GM08714 (cell line): ENCODE results near the gene PDGFD.

Experiments used
- H3K4me3 ChIP-seq: fragments of 200-500 bp; sonication (Bioruptor generic); 2 replicates; pipeline ENCODE4 v1.5.1; 2014; ENCODE audit warnings: mild to moderate bottlenecking, low read length, inconsistent platforms
- ZNF274 ChIP-seq: IDR thresholded peaks from 2 replicates; pipeline ENCODE4 v1.6.1; 2012; ENCODE audit warnings: mild to moderate bottlenecking, low read depth, low read length

PDGFD gene

DNA sequence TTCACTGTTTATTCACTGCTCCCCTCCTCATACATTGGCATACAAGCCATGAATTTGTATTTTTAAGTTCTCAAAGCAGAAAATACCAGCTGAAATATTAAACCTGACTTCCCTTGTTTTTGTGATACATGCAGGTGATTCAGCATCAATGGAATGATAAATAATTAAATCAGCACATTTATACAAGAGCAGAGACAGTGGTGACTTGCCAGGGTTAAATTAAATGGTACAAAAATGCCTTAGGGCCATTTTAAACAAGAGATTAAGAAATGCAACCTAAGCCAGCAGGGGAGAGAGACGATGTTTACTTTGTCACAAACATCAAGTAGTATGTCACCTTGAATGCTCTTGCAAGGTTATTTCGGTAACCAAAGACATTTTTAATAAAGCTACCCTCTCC lies 223.4 kb downstream of the PDGFD start:
- no peak overlapping the region for H3K4me3 ChIP-seq
- TF ChIP-seq ZNF274 = no peak

- no peak for TF ChIP-seq ZNF274
- no peak overlapping the region for H3K4me3 ChIP-seq
These were observed 224.3 kb downstream of the PDGFD start for GRCh38 chr11:103939694-103940093.

DNA sequence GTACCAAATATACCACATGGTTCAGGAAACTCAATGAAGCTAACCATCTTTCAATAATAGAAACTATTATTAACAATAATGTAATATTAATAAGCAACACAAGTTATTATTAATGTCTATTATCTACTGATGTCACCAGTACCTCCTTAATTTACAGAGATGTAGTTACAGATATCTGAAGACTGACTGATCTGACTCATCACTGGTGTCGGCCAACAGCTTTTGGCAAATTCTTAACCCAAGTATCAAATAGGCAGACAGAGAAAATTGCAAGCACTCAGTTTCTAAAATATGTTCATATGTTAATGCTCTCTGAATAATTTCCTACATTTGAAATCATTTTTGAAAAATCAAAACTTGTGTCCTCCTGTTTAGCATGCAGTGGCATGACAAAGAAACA lies 227.9 kb downstream of the PDGFD start:
- no peak for TF ChIP-seq ZNF274
- H3K4me3 ChIP-seq = no peak overlapping the region

- no peak overlapping the region for H3K4me3 ChIP-seq
- TF ChIP-seq ZNF274 = no peak
These were observed 228.7 kb downstream of the PDGFD start for GRCh38 chr11:103935219-103935618.

- peak overlapping the region; percentile 55; the same call in 1 of the 2 replicates for H3K4me3 ChIP-seq
- TF ChIP-seq ZNF274 = no peak
These were observed 234.6 kb downstream of the PDGFD start for GRCh38 chr11:103929170-103929903.

GRCh38 chr11:103928802-103929161 lies 235.2 kb downstream of the PDGFD start:
- TF ChIP-seq ZNF274 = no peak

GRCh38 chr11:103928040-103928801 lies 235.7 kb downstream of the PDGFD start:
- H3K4me3 ChIP-seq = no peak overlapping the region
- TF ChIP-seq ZNF274 = no peak

More at GRCh38 chr11:103928802-103929161, 235.2 kb downstream of the PDGFD start:
- H3K4me3 ChIP-seq = peak overlapping the region; percentile 55; the same call in 1 of the 2 replicates

GRCh38 chr11:103927535-103927934 lies 236.4 kb downstream of the PDGFD start:
- no peak overlapping the region for H3K4me3 ChIP-seq
- no peak for TF ChIP-seq ZNF274

DNA sequence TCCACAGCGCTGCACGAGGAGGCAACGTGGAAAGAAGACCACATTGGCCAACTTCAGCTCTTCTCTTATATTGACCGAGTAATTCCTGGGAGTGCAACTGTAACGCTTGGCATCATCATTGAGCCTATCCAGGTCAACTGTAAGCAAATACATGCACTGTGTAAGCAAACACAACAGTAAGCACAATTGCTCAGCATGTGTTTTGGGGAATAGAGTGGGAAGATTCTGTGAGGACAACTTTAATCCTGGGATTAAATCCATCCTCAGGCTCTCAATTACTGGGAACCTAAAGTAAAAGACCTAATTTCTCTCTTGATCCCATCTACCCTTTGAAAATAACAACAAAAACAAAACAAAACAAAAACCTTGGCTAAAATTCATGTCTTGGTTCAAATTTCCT lies 237.0 kb downstream of the PDGFD start:
- no peak overlapping the region for H3K4me3 ChIP-seq
- TF ChIP-seq ZNF274 = no peak

- TF ChIP-seq ZNF274 = no peak
- H3K4me3 ChIP-seq = no peak overlapping the region
These were observed 239.6 kb downstream of the PDGFD start for GRCh38 chr11:103924166-103925013.

- no peak overlapping the region for H3K4me3 ChIP-seq
- TF ChIP-seq ZNF274 = no peak
These were observed 240.5 kb downstream of the PDGFD start for GRCh38 chr11:103923451-103923931.

DNA sequence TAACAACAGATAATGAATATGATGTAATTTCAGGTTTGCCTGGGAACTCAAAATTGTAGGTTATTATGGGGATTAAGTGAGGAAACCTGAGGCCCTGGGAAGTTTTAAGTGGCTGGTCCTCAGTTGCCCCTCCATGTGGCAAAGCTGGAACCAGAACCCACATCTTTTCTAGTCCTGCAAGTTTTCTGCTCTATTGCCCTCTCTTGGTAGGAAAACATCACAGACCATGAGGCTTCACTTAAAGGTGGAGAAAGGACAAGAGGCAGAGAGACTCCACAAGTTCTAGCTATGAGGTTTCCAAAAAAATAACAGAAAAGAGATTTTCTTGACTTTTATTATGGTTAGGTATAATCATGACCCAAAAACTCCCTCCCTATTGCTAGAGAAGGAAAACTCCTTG lies 243.0 kb downstream of the PDGFD start:
- TF ChIP-seq ZNF274 = no peak
- H3K4me3 ChIP-seq = no peak overlapping the region

- no peak for TF ChIP-seq ZNF274
- no peak overlapping the region for H3K4me3 ChIP-seq
These were observed 243.5 kb downstream of the PDGFD start for GRCh38 chr11:103920449-103920848.

- no peak for TF ChIP-seq ZNF274
These were observed 253.2 kb downstream of the PDGFD start for GRCh38 chr11:103910721-103911120.

More at GRCh38 chr11:103910721-103911120, 253.2 kb downstream of the PDGFD start:
- H3K4me3 ChIP-seq = no peak overlapping the region
